GM18505 (cell line): ENCODE data around the gene SLC66A2.

Source experiments
- ATAC-seq: cut with Tn5 transposase; IDR thresholded peaks from one replicate; pipeline ENCODE4 v1.9.1; 2021; ENCODE audit not compliant: unreplicated experiment
- POLR2A ChIP-seq: IDR thresholded peaks from 4 replicates; pipeline ENCODE4 v1.6.1; 2011; ENCODE audit warnings: borderline replicate concordance; ENCODE audit not compliant: insufficient read depth, insufficient read length; ENCODE audit errors: extremely low read depth

The SLC66A2 gene

DNA sequence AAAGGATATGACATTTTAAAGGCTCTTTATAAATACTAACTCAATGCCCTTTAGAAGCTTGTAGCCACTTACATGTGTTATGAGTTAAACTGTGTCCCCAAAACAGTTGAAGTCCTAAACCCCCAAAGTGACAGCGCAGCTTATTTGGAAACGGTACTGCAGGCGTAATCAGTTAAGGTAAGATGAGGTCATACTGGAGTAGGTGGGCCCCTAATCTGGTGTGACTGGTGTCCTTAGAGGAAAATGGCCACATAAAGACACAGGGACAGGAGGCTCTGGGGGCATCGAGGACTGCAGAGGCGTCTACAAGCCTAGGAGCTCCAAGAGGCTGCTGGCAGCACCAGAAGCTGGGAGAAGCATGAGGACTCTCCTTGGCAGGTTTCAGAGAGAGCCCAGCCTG is 28.4 kb upstream of the SLC66A2 start:
- no peak for ATAC-seq
- no peak for TF ChIP-seq POLR2A

DNA sequence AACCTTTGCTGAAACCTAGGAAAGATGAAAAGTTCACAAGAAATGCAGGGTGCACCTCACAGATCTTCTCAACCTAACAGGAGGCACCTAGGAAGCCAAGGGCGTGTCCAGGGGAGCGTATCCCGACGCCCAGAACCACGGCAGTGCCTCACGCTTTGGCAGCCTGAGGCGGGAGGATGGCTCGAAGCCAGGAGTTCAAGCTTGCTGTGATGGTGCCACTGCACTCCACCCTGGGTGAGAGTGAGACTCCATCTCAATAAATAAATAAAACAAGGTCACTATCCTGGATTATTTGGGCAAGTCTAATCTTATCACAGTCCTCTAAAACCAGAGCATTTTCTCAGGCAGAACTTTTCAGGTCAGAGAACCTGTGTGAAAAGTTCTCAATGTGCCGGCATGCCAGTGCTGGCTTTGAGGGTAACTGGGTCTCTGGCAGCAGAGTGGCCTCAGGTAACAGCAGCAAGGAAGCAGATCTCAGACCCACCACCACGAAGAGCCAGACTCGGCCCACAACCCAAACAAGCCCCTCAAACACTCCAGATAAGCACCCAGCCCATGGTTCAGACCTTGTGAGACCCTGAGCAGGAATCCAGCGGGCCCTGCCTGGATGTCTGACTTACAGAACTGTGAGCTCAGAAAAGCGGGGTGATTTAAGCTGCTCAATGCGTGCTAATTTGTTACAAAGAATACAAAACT is 24.7 kb upstream of the SLC66A2 start:
- TF ChIP-seq POLR2A, result no peak
- ATAC-seq, result no peak

- no peak for ATAC-seq
Observed at GRCh38 chr18:79975043-79975442, 23.6 kb upstream of the SLC66A2 start.

GRCh38 chr18:79974025-79974654 is 22.7 kb upstream of the SLC66A2 start:
- ATAC-seq, result no peak
- no peak for TF ChIP-seq POLR2A

More at GRCh38 chr18:79975043-79975442, 23.6 kb upstream of the SLC66A2 start:
- no peak for TF ChIP-seq POLR2A

GRCh38 chr18:79973517-79973916 is 22.1 kb upstream of the SLC66A2 start:
- TF ChIP-seq POLR2A, result no peak
- no peak for ATAC-seq

DNA sequence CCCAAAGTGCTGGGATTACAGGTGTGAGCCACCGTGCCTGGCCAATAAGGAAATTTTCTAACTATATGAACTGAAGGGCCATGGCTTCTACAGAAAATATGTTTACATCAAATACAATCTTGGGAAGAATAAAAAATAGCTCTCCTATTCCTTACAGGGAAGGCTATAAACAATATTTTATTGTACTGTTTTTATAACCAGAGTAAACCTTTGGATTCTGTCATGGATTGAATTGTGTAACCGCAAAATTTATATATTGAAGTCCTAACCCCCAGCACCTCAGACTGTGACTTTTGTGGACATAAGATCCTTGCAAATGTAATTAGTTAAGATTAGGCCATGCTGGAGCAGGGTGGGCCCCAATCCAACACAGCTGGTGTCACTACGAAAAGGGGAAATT is 21.3 kb upstream of the SLC66A2 start:
- TF ChIP-seq POLR2A, result no peak
- ATAC-seq, result no peak

GRCh38 chr18:79971986-79972385 is 20.5 kb upstream of the SLC66A2 start:
- no peak for ATAC-seq
- no peak for TF ChIP-seq POLR2A

GRCh38 chr18:79971211-79971952 is 19.9 kb upstream of the SLC66A2 start:
- TF ChIP-seq POLR2A, result no peak
- ATAC-seq, result no peak

GRCh38 chr18:79970419-79971133 is 19.1 kb upstream of the SLC66A2 start:
- TF ChIP-seq POLR2A, result no peak
- no peak for ATAC-seq

DNA sequence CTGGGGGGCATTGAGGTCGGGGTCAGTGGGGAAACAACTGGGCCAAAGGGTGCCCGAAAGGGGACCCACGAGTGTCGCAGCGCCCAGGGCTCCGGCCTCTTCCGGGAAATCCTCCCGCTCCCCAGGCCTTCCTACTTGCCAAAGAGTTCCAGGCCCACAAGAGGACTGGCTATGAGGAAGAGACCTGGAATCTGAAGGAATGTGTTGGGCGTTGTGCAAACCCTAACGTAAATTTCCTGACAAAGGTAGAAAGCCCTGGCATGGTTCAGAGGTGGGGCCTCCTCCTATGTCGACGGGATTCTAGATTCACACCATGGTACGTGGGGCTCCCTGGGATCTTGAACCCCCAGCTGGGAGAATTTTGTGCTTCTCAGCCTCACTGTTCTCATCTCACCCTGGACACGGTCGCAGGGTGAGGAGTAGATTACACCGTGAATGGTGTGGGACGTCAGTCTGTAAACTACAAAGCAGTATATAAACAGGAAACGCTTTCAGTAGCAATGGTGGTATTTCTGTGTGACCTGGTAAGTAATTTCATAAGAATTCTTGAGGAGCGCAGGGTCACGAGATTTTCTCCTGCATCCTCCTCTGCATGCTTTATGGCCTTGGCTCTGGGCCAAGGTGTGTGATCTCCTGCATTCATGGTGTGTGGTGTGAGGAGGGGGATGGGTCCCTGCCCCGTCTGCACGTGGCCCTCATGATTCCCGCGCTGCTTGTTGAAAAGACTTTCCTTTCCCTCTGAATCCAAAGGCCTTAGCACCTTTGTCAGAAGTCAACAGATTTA is 13.9 kb upstream of the SLC66A2 start:
- TF ChIP-seq POLR2A, result no peak
- ATAC-seq, result no peak

- ATAC-seq, result peak; percentile 64
- TF ChIP-seq POLR2A, result peak; percentile 39
Observed at GRCh38 chr18:79964330-79965118, 13.1 kb upstream of the SLC66A2 start, which contains the start of gene HSBP1L1. Gene HSBP1L1 (plus strand): TSS chr18:79964643. CDS start chr18:79964736, 93 bp downstream.
